Calu3 (cell line): Measurements from ENCODE around the gene SMIM41. TPM values are rescaled to one million over a fixed set of nuclear protein-coding genes. Genes with fewer than 3 reads are reported as not detected.

Experiments used
- BruUV-seq: library from RNA; stranded (reverse); fragments of 400-500 nt; replicated peaks from 2 replicates; lab custom pipeline; 2021; lab: Mats Ljungman, UMichigan
- CTCF ChIA-PET: fragments of 300-600 bp; sonication (Branson Sonifier 250); formaldehyde crosslinking; loops from one replicate; lab custom pipeline; 2022; ENCODE audit warnings: antibody characterized with exemption; lab: Charles Lee
- DNase-seq: peaks from one replicate; pipeline ENCODE4 v3.0.0; 2022
- H3K27ac Mint-ChIP-seq: one replicate; pipeline ENCODE4 v1.8.0; 2022; ENCODE audit warnings: mixed read lengths; ENCODE audit not compliant: unreplicated experiment
- H3K27me3 Mint-ChIP-seq: one replicate; pipeline ENCODE4 v1.8.0; 2022; ENCODE audit warnings: mixed read lengths; ENCODE audit not compliant: unreplicated experiment
- H3K36me3 Mint-ChIP-seq: one replicate; pipeline ENCODE4 v1.8.0; 2022; ENCODE audit warnings: mild to moderate bottlenecking, moderate library complexity, mixed read lengths; ENCODE audit not compliant: insufficient read depth, unreplicated experiment
- H3K4me1 Mint-ChIP-seq: one replicate; pipeline ENCODE4 v1.8.0; 2022; ENCODE audit warnings: mild to moderate bottlenecking, low read depth, mixed read lengths; ENCODE audit not compliant: unreplicated experiment
- H3K4me3 Mint-ChIP-seq: one replicate; pipeline ENCODE4 v1.8.0; 2022; ENCODE audit warnings: mild to moderate bottlenecking, low read depth, moderate library complexity, mixed read lengths; ENCODE audit not compliant: unreplicated experiment
- H3K9me3 Mint-ChIP-seq: one replicate; pipeline ENCODE4 v1.8.0; 2022; ENCODE audit warnings: low read depth, mixed read lengths; ENCODE audit not compliant: unreplicated experiment
- CTCF ChIP-seq: fragments of 200-600 bp; IDR thresholded peaks from one replicate; pipeline ENCODE4 v1.8.0; 2022; ENCODE audit warnings: antibody characterized with exemption; ENCODE audit not compliant: unreplicated experiment
- intact Hi-C: fragments of 100-400 bp; cut with micrococcal nuclease; formaldehyde crosslinking; loops from one replicate; pipeline ENCODE4 v1.10.0; 2022; ENCODE audit not compliant: unreplicated experiment
- total RNA-seq: library from RNA; stranded (reverse); gene quantifications from 2 replicates; pipeline ENCODE4 v1.2.3, GENCODE V29; 2022

SMIM41 gene
- total RNA-seq, 1 experiment from 2014 or later = not detected

- DNase-seq = peak; percentile 97
- no peak for TF ChIP-seq CTCF
- H3K27ac Mint-ChIP-seq = peak within 1 kb of the TSS; percentile 80
- H3K36me3 Mint-ChIP-seq = peaks cover 69% of the 10 kb centered on the region
- no peaks in the 10 kb centered on the region for H3K9me3 Mint-ChIP-seq
- CTCF ChIA-PET = interaction anchor here (0.6 to 2.4 kb wide), 9 partner anchors 12 to 571 kb away, joined by 3 to 17 read pairs (median 5); partner anchors contain the start of gene ATG101
- BruUV-seq = no TSS peak
- H3K4me3 Mint-ChIP-seq = peak within 1 kb of the TSS; percentile 97
- H3K27me3 Mint-ChIP-seq = no peaks in the 10 kb centered on the region
- intact Hi-C loops = no loop called here
- H3K4me1 Mint-ChIP-seq = peaks cover 21% of the 10 kb centered on the region
Observed at GRCh38 chr12:52050758-52051541, 28.6 kb upstream of the SMIM41 start, which contains the start of gene NR4A1. NR4A1 (plus strand) TSS chr12:52051442; CDS start chr12:52054329, 2,887 bp downstream.

- Mint-ChIP-seq H3K27ac (peak overlapping the region; percentile 80), H3K9me3 (no peaks in the 10 kb centered on the region), H3K4me1 (peaks cover 21% of the 10 kb centered on the region), H3K4me3 (peak overlapping the region; percentile 97), H3K36me3 (peaks cover 73% of the 10 kb centered on the region), H3K27me3 (no peaks in the 10 kb centered on the region)
- CTCF ChIA-PET = interaction anchor here (0.8 to 2.4 kb wide), 3 partner anchors 15 to 27 kb away, joined by 3 to 17 read pairs (median 3); no protein-coding TSS in a partner anchor
- TSS peak; percentile 40 for BruUV-seq
- DNase-seq = peak; percentile 34
- intact Hi-C loops = no loop called here
- TF ChIP-seq CTCF = no peak
Observed at GRCh38 chr12:52052468-52053186, 26.9 kb upstream of the SMIM41 start.

- no peak overlapping the region for H3K27ac Mint-ChIP-seq
- H3K4me1 Mint-ChIP-seq = peaks cover 21% of the 10 kb centered on the region
- CTCF ChIA-PET = interaction anchor here (0.9 kb wide), 1 partner anchor 14 kb away, joined by 3 read pairs; no protein-coding TSS in a partner anchor
- intact Hi-C loops = no loop called here
- H3K9me3 Mint-ChIP-seq = no peaks in the 10 kb centered on the region
- no peak for TF ChIP-seq CTCF
- BruUV-seq = no TSS peak
- H3K36me3 Mint-ChIP-seq = peaks cover 78% of the 10 kb centered on the region
- no peak for DNase-seq
- no peaks in the 10 kb centered on the region for H3K27me3 Mint-ChIP-seq
- H3K4me3 Mint-ChIP-seq = peak overlapping the region; percentile 47
Observed at GRCh38 chr12:52053536-52054209, 25.8 kb upstream of the SMIM41 start.

- intact Hi-C loops = no loop called here
- no peaks in the 10 kb centered on the region for H3K9me3 Mint-ChIP-seq
- DNase-seq = no peak
- CTCF ChIA-PET = no interaction called here
- BruUV-seq = no TSS peak
- no peak overlapping the region for H3K27ac Mint-ChIP-seq
- H3K4me3 Mint-ChIP-seq = peak overlapping the region; percentile 47
- H3K36me3 Mint-ChIP-seq = peaks cover 78% of the 10 kb centered on the region
- peaks cover 15% of the 10 kb centered on the region for H3K4me1 Mint-ChIP-seq
- no peak for TF ChIP-seq CTCF
- H3K27me3 Mint-ChIP-seq = no peaks in the 10 kb centered on the region
Observed at GRCh38 chr12:52054231-52054832, 25.2 kb upstream of the SMIM41 start.
